WTC11 (cell line): ENCODE data around the gene RARRES2. TPM values are rescaled to one million over a fixed set of nuclear protein-coding genes. Genes with fewer than 3 reads are reported as not detected.
A peak's percentile ranks its signal among the peaks of the same experiment; 100 is the strongest.

ENCODE experiments used
- ATAC-seq: fragments of 200-7000 bp; cut with Tn5 transposase; 2 replicates; pipeline ENCODE4 v1.10.0; 2021; ENCODE audit warnings: mild to moderate bottlenecking, moderate library complexity
- CTCF ChIA-PET: fragments of 300-600 bp; sonication (Branson Sonifier 250); formaldehyde crosslinking; loops from one replicate; lab custom pipeline; 2021; ENCODE audit warnings: antibody characterized with exemption; lab: Charles Lee
- POLR2A ChIA-PET: fragments of 350-600 bp; sonication (Branson Sonifier 250); formaldehyde crosslinking; loops from one replicate; lab custom pipeline; 2021; ENCODE audit warnings: antibody characterized with exemption; lab: Charles Lee
- DNase-seq: peaks from one replicate; pipeline ENCODE4 v3.0.0; 2021; ENCODE audit warnings: low spot score
- H3K27ac Mint-ChIP-seq: 2 replicates; pipeline ENCODE4 v1.8.0; 2021; ENCODE audit warnings: mixed read lengths
- H3K27me3 Mint-ChIP-seq: 2 replicates; pipeline ENCODE4 v1.8.0; 2021; ENCODE audit warnings: low read depth, mild to moderate bottlenecking, moderate library complexity, mixed read lengths
- H3K36me3 Mint-ChIP-seq: 2 replicates; pipeline ENCODE4 v1.8.0; 2021; ENCODE audit warnings: mixed read lengths
- H3K4me1 Mint-ChIP-seq: 2 replicates; pipeline ENCODE4 v1.8.0; 2022; ENCODE audit warnings: mixed read lengths
- H3K4me3 Mint-ChIP-seq: 2 replicates; pipeline ENCODE4 v1.8.0; 2021; ENCODE audit warnings: mild to moderate bottlenecking, moderate library complexity, mixed read lengths
- H3K9me3 Mint-ChIP-seq: 2 replicates; pipeline ENCODE4 v1.8.0; 2021; ENCODE audit warnings: mixed read lengths
- ELF4 ChIP-seq: sonication (generic); formaldehyde crosslinking; IDR thresholded peaks from 2 replicates; pipeline ENCODE4 v1.8.1; 2022; ENCODE audit warnings: low read depth, mild to moderate bottlenecking, moderate library complexity, missing genetic modification reagents
- EMX1 ChIP-seq: fragments of 250-450 bp; sonication (Bioruptor Pico); IDR thresholded peaks from 2 replicates; pipeline ENCODE4 v1.8.0; 2021; ENCODE audit warnings: mild to moderate bottlenecking
- FOXP4 ChIP-seq: sonication (generic); formaldehyde crosslinking; IDR thresholded peaks from 2 replicates; pipeline ENCODE4 v1.8.0; 2022; ENCODE audit warnings: mild to moderate bottlenecking, missing genetic modification reagents
- IRF1 ChIP-seq: sonication (generic); formaldehyde crosslinking; IDR thresholded peaks from 2 replicates; pipeline ENCODE4 v1.8.0; 2023; ENCODE audit warnings: missing genetic modification reagents
- PREB ChIP-seq: sonication (generic); formaldehyde crosslinking; IDR thresholded peaks from 2 replicates; pipeline ENCODE4 v1.8.1; 2022; ENCODE audit warnings: mild to moderate bottlenecking, missing genetic modification reagents, moderate library complexity, borderline replicate concordance
- ZNF121 ChIP-seq: sonication (generic); formaldehyde crosslinking; IDR thresholded peaks from 2 replicates; pipeline ENCODE4 v1.8.0; 2023; ENCODE audit warnings: missing genetic modification reagents
- ZNF532 ChIP-seq: fragments of 250-450 bp; sonication (Bioruptor Pico); IDR thresholded peaks from 2 replicates; pipeline ENCODE4 v1.9.0; 2021; ENCODE audit warnings: mild to moderate bottlenecking, borderline replicate concordance
- total RNA-seq: library from RNA; stranded (reverse); gene quantifications from 3 replicates; pipeline ENCODE4 v1.2.3, GENCODE V29; 2021
- TF ChIP-seq, protein P1 (sequence below): sonication (generic); formaldehyde crosslinking; conservative IDR thresholded peaks from 2 replicates; pipeline ENCODE4 v1.8.1; 2022; ENCODE audit warnings: mild to moderate bottlenecking, missing genetic modification reagents

The RARRES2 gene
- total RNA-seq, 1 experiment from 2014 or later: 230 TPM

GRCh38 chr7:150361807-150362621 lies 20.6 kb upstream of the RARRES2 start (continued):
- TF ChIP-seq ZNF532: no peak
- TF ChIP-seq, protein P1, sequence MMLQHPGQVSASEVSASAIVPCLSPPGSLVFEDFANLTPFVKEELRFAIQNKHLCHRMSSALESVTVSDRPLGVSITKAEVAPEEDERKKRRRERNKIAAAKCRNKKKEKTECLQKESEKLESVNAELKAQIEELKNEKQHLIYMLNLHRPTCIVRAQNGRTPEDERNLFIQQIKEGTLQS (CRISPR knock-in tag): no peak

DNA sequence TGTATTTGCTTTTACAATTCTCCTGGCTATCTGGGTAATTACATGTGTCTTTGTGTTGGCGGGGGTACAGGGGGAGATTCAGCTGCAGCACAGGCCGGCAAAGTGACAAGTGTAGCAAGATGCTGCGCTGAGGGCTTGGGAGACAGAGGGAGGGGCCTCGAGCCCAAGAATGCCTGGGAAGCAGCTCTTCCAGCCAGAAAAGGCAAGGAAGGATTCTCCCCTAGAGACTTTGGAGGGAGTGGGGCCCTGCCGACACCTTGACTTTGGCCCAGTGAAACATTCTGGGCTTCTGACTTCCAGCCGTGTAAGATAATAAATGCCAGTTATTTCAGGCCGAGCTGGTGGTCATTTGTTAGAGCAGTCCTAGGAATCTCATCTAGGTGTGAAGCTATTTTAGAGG lies 20.0 kb upstream of the RARRES2 start:
- Mint-ChIP-seq H3K9me3 (no peaks in the 10 kb centered on the region; the same call in 1 of the 2 replicates), H3K27me3 (no peaks in the 10 kb centered on the region; the same call in 1 of the 2 replicates), H3K27ac (peak overlapping the region; percentile 6; the same call in 1 of the 2 replicates), H3K4me3 (no peak overlapping the region), H3K36me3 (no peaks in the 10 kb centered on the region), H3K4me1 (peaks cover 58% of the 10 kb centered on the region)
- ChIA-PET POLR2A (interaction anchor here (0.7 to 2.7 kb wide), 3 partner anchors 22 to 44 kb away, joined by 3 to 9 read pairs (median 4); a partner anchor contains a TSS), CTCF (interaction anchor here (0.6 to 1.7 kb wide), 8 partner anchors 10 to 26 kb away, joined by 3 to 7 read pairs (median 4); no protein-coding TSS in a partner anchor)
- TF ChIP-seq ZNF121 (CRISPR knock-in tag) (no peak), ELF4 (no peak)
- TF ChIP-seq, all 79 proteins: peak for 0
- DNase-seq (peak; percentile 35), ATAC-seq (peak; percentile 44)

DNA sequence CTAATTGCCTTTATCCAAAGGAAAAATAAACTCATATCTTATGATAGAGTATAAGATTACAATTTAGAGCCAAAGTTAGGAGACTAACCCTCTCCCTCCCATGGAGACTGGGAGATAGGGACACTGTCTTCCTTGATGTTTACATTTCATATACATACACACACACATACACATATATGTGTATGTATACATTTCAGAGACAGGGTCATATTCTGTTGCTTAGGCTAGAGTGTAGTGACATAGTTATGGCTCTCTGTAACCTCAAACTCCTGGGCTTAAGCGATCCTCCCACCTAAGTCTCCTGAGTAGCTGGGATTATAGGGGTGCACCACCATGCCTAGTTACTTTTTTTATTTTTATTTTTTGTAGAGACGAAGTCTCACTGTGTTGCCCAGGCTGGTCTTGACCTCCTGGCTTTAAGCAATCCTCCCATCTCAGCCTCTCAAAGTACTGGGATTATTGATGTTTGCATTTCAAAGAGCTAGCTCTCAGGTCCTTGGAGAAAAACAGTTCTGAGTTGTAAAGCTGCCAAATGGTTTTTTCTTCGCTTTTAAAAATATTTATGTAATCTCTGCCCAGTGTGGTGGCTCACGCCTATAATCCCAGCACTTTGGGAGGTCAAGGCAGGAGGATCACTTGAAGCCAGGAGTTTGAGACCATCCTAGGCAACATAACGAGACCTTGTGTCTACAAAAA lies 19.1 kb upstream of the RARRES2 start:
- DNase-seq (no peak), ATAC-seq (no peak)
- ChIA-PET CTCF (interaction anchor here (1.5 kb wide), 1 partner anchor 13 kb away, joined by 3 read pairs; no protein-coding TSS in a partner anchor), POLR2A (interaction anchor here (2.7 kb wide), 1 partner anchor 23 kb away, joined by 9 read pairs; no protein-coding TSS in a partner anchor)
- no peaks in the 10 kb centered on the region for H3K36me3 Mint-ChIP-seq
- H3K4me3 Mint-ChIP-seq: no peak overlapping the region
- peaks cover 49% of the 10 kb centered on the region for H3K4me1 Mint-ChIP-seq
- no peaks in the 10 kb centered on the region; the same call in 1 of the 2 replicates for H3K27me3 Mint-ChIP-seq
- TF ChIP-seq PREB: no peak
- no peak for TF ChIP-seq EMX1
- TF ChIP-seq ZNF121 (CRISPR knock-in tag): peak; percentile 51; the same call in 1 of the 2 replicates
- no peak overlapping the region for H3K27ac Mint-ChIP-seq
- no peaks in the 10 kb centered on the region; the same call in 1 of the 2 replicates for H3K9me3 Mint-ChIP-seq

- no peaks in the 10 kb centered on the region; the same call in 1 of the 2 replicates for H3K9me3 Mint-ChIP-seq
- ATAC-seq (no peak), DNase-seq (no peak)
- TF ChIP-seq FOXP4 (CRISPR knock-in tag) (no peak), IRF1 (CRISPR knock-in tag) (no peak)
- H3K4me3 Mint-ChIP-seq: no peak overlapping the region
- H3K36me3 Mint-ChIP-seq: no peaks in the 10 kb centered on the region
- H3K4me1 Mint-ChIP-seq: peaks cover 49% of the 10 kb centered on the region
- ChIA-PET POLR2A (no interaction called here), CTCF (no interaction called here)
- H3K27me3 Mint-ChIP-seq: no peaks in the 10 kb centered on the region; the same call in 1 of the 2 replicates
- no peak overlapping the region for H3K27ac Mint-ChIP-seq
Observed at GRCh38 chr7:150359622-150360362, 18.4 kb upstream of the RARRES2 start.
